MCF 10A (cell line): ENCODE measurements around the gene BCAT1. TPM values are rescaled to one million over a fixed set of nuclear protein-coding genes. Genes with fewer than 3 reads are reported as not detected.

Experiments used
- BruUV-seq: library from RNA; stranded (reverse); fragments of 400-500 nt; replicated peaks from 2 replicates; lab custom pipeline; 2021; lab: Mats Ljungman, UMichigan
- CTCF ChIA-PET: fragments of 300-600 bp; sonication (Branson Sonifier 250); formaldehyde crosslinking; extraction: SDS; loops from one replicate; lab custom pipeline; 2021; ENCODE audit warnings: antibody characterized with exemption, inconsistent platforms; lab: Yijun Ruan, JAX
- POLR2A ChIA-PET: fragments of 300-600, 350-650 bp; sonication (Branson Sonifier 250); formaldehyde crosslinking; extraction: SDS; loops from one replicate; lab custom pipeline; 2020; ENCODE audit warnings: antibody characterized with exemption, inconsistent platforms; lab: Yijun Ruan, JAX
- DNase-seq: peaks from one replicate; pipeline ENCODE4 v3.0.0-alpha.2; 2018; ENCODE audit not compliant: unreplicated experiment
- H3K27ac Mint-ChIP-seq: one replicate; pipeline ENCODE4 v1.8.0; 2022; ENCODE audit warnings: mild to moderate bottlenecking, low read depth, mixed read lengths; ENCODE audit not compliant: unreplicated experiment
- H3K27me3 Mint-ChIP-seq: one replicate; pipeline ENCODE4 v1.8.0; 2022; ENCODE audit warnings: mixed read lengths; ENCODE audit not compliant: insufficient read depth, unreplicated experiment
- H3K36me3 Mint-ChIP-seq: one replicate; pipeline ENCODE4 v1.8.0; 2022; ENCODE audit warnings: mild to moderate bottlenecking, moderate library complexity, mixed read lengths; ENCODE audit not compliant: insufficient read depth, unreplicated experiment
- H3K4me1 Mint-ChIP-seq: one replicate; pipeline ENCODE4 v1.8.0; 2022; ENCODE audit warnings: mixed read lengths; ENCODE audit not compliant: insufficient read depth, unreplicated experiment
- H3K4me3 Mint-ChIP-seq: one replicate; pipeline ENCODE4 v1.8.0; 2022; ENCODE audit warnings: mild to moderate bottlenecking, moderate library complexity, mixed read lengths; ENCODE audit not compliant: unreplicated experiment
- H3K9me3 Mint-ChIP-seq: one replicate; pipeline ENCODE4 v1.8.0; 2022; ENCODE audit warnings: mixed read lengths; ENCODE audit not compliant: unreplicated experiment
- CTCF ChIP-seq: fragments of 200-600 bp; IDR thresholded peaks from one replicate; pipeline ENCODE4 v1.8.0; 2022; ENCODE audit warnings: antibody characterized with exemption, mild to moderate bottlenecking; ENCODE audit not compliant: unreplicated experiment
- intact Hi-C: fragments of 100-400 bp; cut with micrococcal nuclease; formaldehyde crosslinking; loops from 2 replicates; pipeline ENCODE4 v1.14.1; 2022
- total RNA-seq: library from RNA; stranded (reverse); gene quantifications from 2 replicates; pipeline ENCODE4 v1.2.3, GENCODE V29; 2022

BCAT1 gene
- total RNA-seq, 1 experiment from 2014 or later: 0.12 TPM

GRCh38 chr12:24904871-24905270 lies 44.0 kb downstream of the BCAT1 start:
- TF ChIP-seq CTCF: no peak
- Mint-ChIP-seq H3K4me3 (no peak overlapping the region), H3K27me3 (no peaks in the 10 kb centered on the region), H3K4me1 (peaks cover 12% of the 10 kb centered on the region), H3K9me3 (no peaks in the 10 kb centered on the region), H3K36me3 (no peaks in the 10 kb centered on the region), H3K27ac (no peak overlapping the region)
- CTCF ChIA-PET: no interaction called here
- intact Hi-C loops: no loop called here
- POLR2A ChIA-PET: no interaction called here
- no peak for DNase-seq
- BruUV-seq: no TSS peak

GRCh38 chr12:24903329-24904088 lies 45.4 kb downstream of the BCAT1 start:
- POLR2A ChIA-PET: no interaction called here
- TF ChIP-seq CTCF: no peak
- Mint-ChIP-seq H3K36me3 (no peaks in the 10 kb centered on the region), H3K27ac (no peak overlapping the region), H3K9me3 (no peaks in the 10 kb centered on the region), H3K4me1 (peaks cover 10% of the 10 kb centered on the region), H3K27me3 (no peaks in the 10 kb centered on the region), H3K4me3 (no peak overlapping the region)
- intact Hi-C loops: no loop called here
- CTCF ChIA-PET: no interaction called here
- no TSS peak for BruUV-seq
- no peak for DNase-seq

GRCh38 chr12:24902511-24903328 lies 46.2 kb downstream of the BCAT1 start:
- CTCF ChIA-PET: no interaction called here

More at GRCh38 chr12:24902511-24903328, 46.2 kb downstream of the BCAT1 start:
- Mint-ChIP-seq H3K27ac (no peak overlapping the region), H3K9me3 (no peaks in the 10 kb centered on the region), H3K4me3 (no peak overlapping the region), H3K4me1 (peaks cover 12% of the 10 kb centered on the region), H3K27me3 (no peaks in the 10 kb centered on the region), H3K36me3 (no peaks in the 10 kb centered on the region)
- intact Hi-C loops: no loop called here
- no peak for DNase-seq
- TF ChIP-seq CTCF: no peak
- POLR2A ChIA-PET: no interaction called here
- no TSS peak for BruUV-seq
